GM12878 (cell line): ENCODE results near the gene HHIPL1. TPM values are rescaled to one million over a fixed set of nuclear protein-coding genes. Genes with fewer than 3 reads are reported as not detected.

Experiments used
- ATAC-seq: fragments of 200-7000 bp; cut with Tn5 transposase; 3 replicates; pipeline ENCODE4 v1.9.1; 2020; ENCODE audit warnings: mild to moderate bottlenecking, moderate library complexity
- BruUV-seq: library from RNA; stranded (reverse); fragments of 400-500 nt; replicated peaks from 2 replicates; lab custom pipeline; 2021; lab: Mats Ljungman, UMichigan
- CTCF ChIA-PET: fragments of 300-600 bp; sonication (Branson Sonifier 250); formaldehyde crosslinking; extraction: SDS; loops from one replicate; lab custom pipeline; 2021; ENCODE audit warnings: inconsistent platforms; lab: Yijun Ruan, JAX
- POLR2A ChIA-PET: fragments of 350-600 bp; formaldehyde crosslinking; extraction: SDS; loops from one replicate; lab custom pipeline; 2021; ENCODE audit warnings: inconsistent platforms; lab: Charles Lee
- RAD21 ChIA-PET: fragments of 300-600 bp; sonication (Branson Sonifier 250); formaldehyde crosslinking; loops from one replicate; lab custom pipeline; 2023; ENCODE audit warnings: antibody characterized with exemption; ENCODE audit not compliant: unreplicated experiment; lab: Charles Lee
- SMC1A ChIA-PET: fragments of 300-600 bp; sonication (Branson Sonifier 250); formaldehyde crosslinking; loops from one replicate; lab custom pipeline; 2023; ENCODE audit not compliant: unreplicated experiment, uncharacterized antibody; lab: Charles Lee
- DNase-seq: peaks from one replicate; pipeline ENCODE4 v3.0.0-alpha.2; 2011; ENCODE audit warnings: low read depth, low spot score
- FAIRE-seq: peaks from 3 replicates; lab custom pipeline; 2011; peaks lifted over from hg19 to GRCh38; lab: Jason Lieb, UNC
- H2AFZ ChIP-seq: 2 replicates; pipeline ENCODE4 v1.6.0; 2011; ENCODE audit warnings: low read depth, low read length, control low read depth; ENCODE audit not compliant: control insufficient read depth
- H3K27ac ChIP-seq: 2 replicates; pipeline ENCODE4 v1.5.1; 2011; ENCODE audit warnings: control low read depth; ENCODE audit not compliant: control insufficient read depth, insufficient read depth
- H3K27me3 ChIP-seq, 2 experiments: replicated peaks in 1 of 2; 2 replicates each; pipeline versions ENCODE4 v1.6.0 to v1.6.1; 2011; ENCODE audit warnings: low read length in 1 of 2; ENCODE audit not compliant: control insufficient read depth in 2 of 2, insufficient read depth in 2 of 2
- H3K36me3 ChIP-seq, 2 experiments: 2 replicates each; pipeline ENCODE4 v1.5.1; 2011; ENCODE audit warnings: low read length in 1 of 2; ENCODE audit not compliant: control insufficient read depth in 2 of 2, insufficient read depth in 2 of 2
- H3K4me1 ChIP-seq: 2 replicates; pipeline ENCODE4 v1.6.1; 2011; ENCODE audit warnings: mild to moderate bottlenecking, low read length, moderate library complexity, mixed read lengths; ENCODE audit not compliant: control insufficient read depth, insufficient read depth
- H3K4me2 ChIP-seq: 2 replicates; pipeline ENCODE4 v1.6.0; 2011; ENCODE audit warnings: control low read depth; ENCODE audit not compliant: control insufficient read depth, insufficient read depth
- H3K4me3 ChIP-seq: fragments of 200-600 bp; sonication (generic); 2 replicates; pipeline ENCODE4 v1.5.1; 2016
- H3K79me2 ChIP-seq: 2 replicates; pipeline ENCODE4 v1.6.0; 2011; ENCODE audit warnings: low read length; ENCODE audit not compliant: control insufficient read depth, insufficient read depth
- H3K9ac ChIP-seq: 2 replicates; pipeline ENCODE4 v1.8.0; 2011; ENCODE audit warnings: low read length, control low read depth, mixed read lengths; ENCODE audit not compliant: control insufficient read depth, insufficient read depth
- H3K9me3 ChIP-seq: replicated peaks from 3 replicates; pipeline ENCODE4 v1.5.1; 2011; ENCODE audit warnings: mild to moderate bottlenecking, low read length; ENCODE audit not compliant: control insufficient read depth, insufficient read depth
- H4K20me1 ChIP-seq: 2 replicates; pipeline ENCODE4 v1.6.0; 2011; ENCODE audit not compliant: control insufficient read depth, insufficient read depth
- BMI1 ChIP-seq: fragments of 450-650 bp; IDR thresholded peaks from 2 replicates; pipeline ENCODE4 v1.6.1; 2016; ENCODE audit warnings: mild to moderate bottlenecking, moderate library complexity, borderline replicate concordance
- BRCA1 ChIP-seq: IDR thresholded peaks from 2 replicates; pipeline ENCODE4 v1.6.1; 2011; ENCODE audit warnings: low read depth, low read length, improper control_type of control experiment
- CREM ChIP-seq: IDR thresholded peaks from 2 replicates; pipeline ENCODE4 v1.6.1; 2014; ENCODE audit warnings: antibody characterized with exemption, low read depth
- HCFC1 ChIP-seq: fragments of 150-350 bp; IDR thresholded peaks from 2 replicates; pipeline ENCODE4 v1.6.1; 2014; ENCODE audit warnings: low read length
- IRF4 ChIP-seq: IDR thresholded peaks from 2 replicates; pipeline ENCODE4 v1.6.1; 2011; ENCODE audit warnings: low read depth, low read length
- NBN ChIP-seq: fragments of 450-650 bp; IDR thresholded peaks from 2 replicates; pipeline ENCODE4 v1.6.1; 2016
- TCF3 ChIP-seq: IDR thresholded peaks from 2 replicates; pipeline ENCODE4 v1.6.1; 2012; ENCODE audit warnings: low read depth, mild to moderate bottlenecking, low read length, borderline replicate concordance; ENCODE audit not compliant: insufficient read depth
- WGBS: methylation state at CpG from one replicate; pipeline ENCODE4 v1.1.6; 2016; ENCODE audit warnings: low lambda C conversion rate; ENCODE audit not compliant: insufficient replicate concordance, insufficient coverage; ENCODE audit errors: missing lambda C conversion rate; 5-methylcytosine and 5-hydroxymethylcytosine counted together
- in situ Hi-C: fragments of 300-500 bp; cut with MboI; formaldehyde crosslinking; loops from 9 replicates; pipeline ENCODE4 v1.14.3; 2018; ENCODE audit warnings: mixed read lengths
- intact Hi-C: fragments of 100-400 bp; cut with micrococcal nuclease; formaldehyde crosslinking; loops from one replicate; pipeline ENCODE4 v1.14.2; 2022; ENCODE audit not compliant: unreplicated experiment
- polyA plus RNA-seq, 11 experiments: library from polyadenylated mRNA; depleted of rRNA in 4 of 11; unstranded in 6 of 11; stranded (reverse) in 5 of 11; fragments of >200 nt; fragmentation: Nextera tagmentation in 4 of 11; fragmentation: Illumina TruSeq in 1 of 11; extraction: Ambion mirVana in 4 of 11; extraction: Trizol in 1 of 11; gene quantifications; 1 replicate in 1 of 11; 2 replicates in 10 of 11; pipeline versions ENCODE4 v1.2.1 to v1.2.3, GENCODE V29; 2011 to 2016; ENCODE audit warnings: inconsistent platforms in 2 of 11, missing spikeins in 2 of 11, low read depth in 1 of 11
- total RNA-seq, 4 experiments: library from RNA; depleted of rRNA in 3 of 4; stranded (reverse); fragments of >200 nt in 3 of 4; fragmentation: Illumina TruSeq in 1 of 4; extraction: Trizol in 1 of 4; gene quantifications; 2 replicates each; pipeline versions ENCODE4 v1.2.1 to v1.2.3, GENCODE V29; 2013 to 2021
- TF ChIP-seq, protein P1 (sequence below): fragments of 450-650 bp; IDR thresholded peaks from 2 replicates; pipeline ENCODE4 v1.6.1; 2018; ENCODE audit warnings: borderline replicate concordance, mild to moderate bottlenecking; ENCODE audit not compliant: partially characterized antibody

Gene HHIPL1
- total and polyA plus RNA-seq, 10 of the 15 experiments (the other 5 are each of a cell fraction or from before 2014, with no cell fraction given) = 0.09 TPM; not detected in 9

DNA sequence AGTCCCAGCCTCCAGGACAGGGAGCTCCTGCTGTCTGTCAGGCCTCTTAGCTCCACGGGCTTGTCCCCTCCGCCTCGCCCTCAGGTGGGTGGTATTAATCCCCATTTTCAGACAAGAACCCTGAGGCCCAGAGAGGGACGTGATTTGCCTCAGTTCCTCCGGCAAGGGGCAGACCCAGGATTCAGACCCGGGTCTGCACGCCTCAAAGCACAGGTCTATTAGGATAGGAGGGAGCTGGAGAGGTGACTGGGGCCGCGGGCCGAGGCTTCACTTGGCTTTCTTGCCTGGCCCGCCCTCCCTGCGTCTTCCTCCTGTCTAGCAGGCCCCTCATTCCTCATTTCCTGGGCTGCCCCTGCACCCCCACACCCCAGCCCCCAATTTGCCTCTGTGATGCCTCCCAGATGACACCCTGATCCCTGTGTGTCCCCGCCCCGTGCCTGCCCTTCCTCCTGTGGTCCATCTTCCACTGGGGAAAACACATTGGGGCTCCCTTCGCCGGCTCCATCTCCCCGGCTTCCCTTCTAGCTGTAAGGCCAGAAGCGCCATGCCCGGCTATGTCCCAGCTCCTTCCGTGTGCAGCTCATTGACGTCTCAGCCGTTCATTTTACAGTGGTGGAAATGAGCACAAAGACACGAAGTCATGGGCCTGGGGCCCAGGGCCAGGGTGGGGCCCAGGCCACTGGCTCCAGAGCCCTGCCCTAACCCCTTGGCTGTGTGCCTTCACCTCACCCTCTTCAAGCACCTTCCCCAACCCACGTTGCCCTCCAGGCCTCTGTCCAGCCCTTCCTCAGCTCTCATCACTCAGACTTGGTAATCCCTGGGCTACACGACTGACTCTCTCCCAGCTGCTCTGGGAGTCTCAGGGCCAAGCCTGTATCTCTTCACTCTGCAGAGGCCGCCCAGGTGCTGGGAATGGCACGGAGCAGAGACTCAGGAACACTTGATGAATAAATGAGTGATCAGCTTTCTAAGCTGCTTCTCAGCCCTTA, 23.7 kb downstream of the HHIPL1 start:
- no peak overlapping the region for H3K4me3 ChIP-seq
- in situ Hi-C loops (no loop called here), intact Hi-C loops (no loop called here)
- H3K4me1 ChIP-seq = peaks cover 22% of the 10 kb centered on the region
- H3K9ac ChIP-seq = no peak overlapping the region
- H4K20me1 ChIP-seq = no peaks in the 10 kb centered on the region
- TF ChIP-seq, protein P1, sequence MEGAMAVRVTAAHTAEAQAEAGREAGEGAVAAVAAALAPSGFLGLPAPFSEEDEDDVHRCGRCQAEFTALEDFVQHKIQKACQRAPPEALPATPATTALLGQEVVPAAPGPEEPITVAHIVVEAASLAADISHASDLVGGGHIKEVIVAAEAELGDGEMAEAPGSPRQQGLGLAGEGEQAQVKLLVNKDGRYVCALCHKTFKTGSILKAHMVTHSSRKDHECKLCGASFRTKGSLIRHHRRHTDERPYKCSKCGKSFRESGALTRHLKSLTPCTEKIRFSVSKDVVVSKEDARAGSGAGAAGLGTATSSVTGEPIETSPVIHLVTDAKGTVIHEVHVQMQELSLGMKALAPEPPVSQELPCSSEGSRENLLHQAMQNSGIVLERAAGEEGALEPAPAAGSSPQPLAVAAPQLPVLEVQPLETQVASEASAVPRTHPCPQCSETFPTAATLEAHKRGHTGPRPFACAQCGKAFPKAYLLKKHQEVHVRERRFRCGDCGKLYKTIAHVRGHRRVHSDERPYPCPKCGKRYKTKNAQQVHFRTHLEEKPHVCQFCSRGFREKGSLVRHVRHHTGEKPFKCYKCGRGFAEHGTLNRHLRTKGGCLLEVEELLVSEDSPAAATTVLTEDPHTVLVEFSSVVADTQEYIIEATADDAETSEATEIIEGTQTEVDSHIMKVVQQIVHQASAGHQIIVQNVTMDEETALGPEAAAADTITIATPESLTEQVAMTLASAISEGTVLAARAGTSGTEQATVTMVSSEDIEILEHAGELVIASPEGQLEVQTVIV = no peak
- TF ChIP-seq TCF3 (no peak), HCFC1 (no peak), BMI1 (no peak), CREM (no peak), BRCA1 (no peak), IRF4 (no peak), NBN (no peak)
- TF ChIP-seq, all 136 proteins: peak for 0
- ChIA-PET SMC1A (interaction anchor here (0.5 to 0.6 kb wide), 2 partner anchors 153 to 243 kb away, joined by 3 to 4 read pairs; no protein-coding TSS in a partner anchor), RAD21 (no interaction called here), CTCF (interaction anchor here (0.6 to 1.9 kb wide), 4 partner anchors 15 to 246 kb away, joined by 3 to 7 read pairs (median 4); partner anchors contain the start of gene CYP46A1), POLR2A (no interaction called here)
- no peak for FAIRE-seq
- H3K9me3 ChIP-seq = no peaks in the 10 kb centered on the region
- no peak overlapping the region for H3K4me2 ChIP-seq
- no peak for ATAC-seq
- no TSS peak for BruUV-seq
- H3K36me3 ChIP-seq = no peaks in the 10 kb centered on the region
- H2AFZ ChIP-seq = no peak overlapping the region
- H3K79me2 ChIP-seq = no peaks in the 10 kb centered on the region
- WGBS = 56% methylated on average over 27 of the region's 27 CpGs
- peaks cover 0 to 2% of the 10 kb centered on the region in 2 experiments; a peak in 1 of 4 replicates for H3K27me3 ChIP-seq
- DNase-seq = no peak
- H3K27ac ChIP-seq = no peak overlapping the region
